ENCODE measurements around the gene KCNQ1. TPM values are rescaled to one million over a fixed set of nuclear protein-coding genes. Genes with fewer than 3 reads are reported as not detected.

Gene KCNQ1
- total RNA-seq, 1 experiment from 2014 or later: 2.3 TPM

GRCh38 chr11:2480874-2481220 lies 36.0 kb downstream of the KCNQ1 start:
- Histone ChIP-seq H2BK12ac (ENCODE audit: insufficient read length, low read depth, low read length) (no peak overlapping the region), H2BK15ac (ENCODE audit: low read depth, low read length) (no peak overlapping the region), H4K5ac (ENCODE audit: insufficient read length, low read depth, low read length) (no peak overlapping the region), H3T11ph (ENCODE audit: low read length) (no peak overlapping the region), H3K79me1 (ENCODE audit: insufficient read depth, low read depth, low read length, poor library complexity, severe bottlenecking) (no peaks in the 10 kb centered on the region), H3K79me2 (ENCODE audit: insufficient read depth, low read length) (no peaks in the 10 kb centered on the region), H4K91ac (ENCODE audit: insufficient read length, low read depth, low read length) (no peak overlapping the region), H3K23me2 (ENCODE audit: insufficient read length, low read depth, low read length, poor library complexity, severe bottlenecking) (no peaks in the 10 kb centered on the region), H2AK5ac (ENCODE audit: insufficient read length, low read length) (no peak overlapping the region), H4K20me1 (ENCODE audit: control insufficient read depth, insufficient read depth, insufficient read length) (no peaks in the 10 kb centered on the region), H3K4me1 (ENCODE audit: insufficient read depth, low read length) (no peaks in the 10 kb centered on the region), H2BK20ac (ENCODE audit: low read depth, low read length, poor library complexity, severe bottlenecking) (no peak overlapping the region), H4K8ac (replicated peaks; ENCODE audit: insufficient read length, low read depth, low read length) (no peak overlapping the region), H2BK120ac (ENCODE audit: low read depth, low read length, poor library complexity, severe bottlenecking) (no peak overlapping the region), H3K27ac (ENCODE audit: insufficient read length, low read depth, low read length) (no peak overlapping the region), H3K9ac (ENCODE audit: extremely low read depth, insufficient read length, low read length) (no peak overlapping the region), H3K18ac (ENCODE audit: insufficient read length, low read depth, low read length) (no peak overlapping the region), H3K27me3 (ENCODE audit: insufficient read depth, low read length) (peaks cover 7% of the 10 kb centered on the region; the same call in 1 of the 2 replicates), H3K4me2 (ENCODE audit: insufficient read depth, insufficient read length, low read length) (no peak overlapping the region), H2BK5ac (ENCODE audit: insufficient read length, low read length) (no peak overlapping the region), H3K56ac (ENCODE audit: insufficient read length, low read depth, low read length) (no peak overlapping the region), H3K4ac (ENCODE audit: low read depth, low read length) (no peak overlapping the region), H3K14ac (ENCODE audit: insufficient read depth, low read length) (no peak overlapping the region), H2AFZ (ENCODE audit: low read length) (no peak overlapping the region), H3K9me3 (ENCODE audit: control insufficient read depth, low read depth, low read length) (peaks cover 11% of the 10 kb centered on the region), H3K23ac (ENCODE audit: insufficient read length, low read depth, low read length) (no peak overlapping the region)
- Mint-ChIP-seq H3K4me3 (no peak overlapping the region), H3K36me3 (ENCODE audit: insufficient read depth in 1 of 3, low read depth in 3 of 3) (peaks cover 0 to 12% (median 5%) of the 10 kb centered on the region in 3 experiments; a peak in 5 of 7 replicates), H3K4me1 (no peaks in the 10 kb centered on the region), H3K27ac (no peak overlapping the region), H3K9me3 (peaks cover 33 to 44% of the 10 kb centered on the region in 2 experiments), H3K27me3 (ENCODE audit: low read depth) (peaks cover 95% of the 10 kb centered on the region)
- no CpG with 5 or more reads among the region's 7 CpGs for WGBS (ENCODE audit: extremely low coverage, insufficient read length, low lambda C conversion rate)
- no peak for DNase-seq
- no peak for TF ChIP-seq CTCF (conservative IDR thresholded peaks at IDR 0.05)

Measured in H9 (cell line).